NCI-H2081 treated with DMSO at 0.1 percent for 48 hours (cell line): ENCODE measurements around the gene BCAS1.

ENCODE experiments used
- DNase-seq: peaks from one replicate; lab custom pipeline; 2025; lab: John Stamatoyannopoulos, UW

The BCAS1 gene

GRCh38 chr20:53960579-53961272 is 109.7 kb downstream of the BCAS1 start:
- no peak for DNase-seq

GRCh38 chr20:53959911-53960578 is 110.3 kb downstream of the BCAS1 start:
- no peak for DNase-seq

DNA sequence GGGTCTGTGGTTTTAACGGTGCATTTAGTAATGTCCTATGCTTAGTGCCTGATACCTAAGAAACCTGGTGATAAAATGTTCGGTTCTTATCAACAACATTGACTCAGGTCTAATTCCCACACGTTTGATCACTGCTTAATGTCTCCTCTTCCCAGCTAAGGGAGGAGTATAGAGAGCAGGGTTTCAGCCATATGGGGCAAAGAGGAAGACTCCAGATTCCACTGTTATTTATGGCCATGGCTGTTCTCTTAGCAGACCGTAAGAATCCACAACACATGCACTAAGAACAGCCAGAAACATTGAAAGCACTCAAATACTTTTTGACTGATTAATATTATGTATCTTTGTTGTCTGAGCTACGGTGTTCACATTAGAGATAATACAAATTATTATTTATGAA is 112.1 kb downstream of the BCAS1 start:
- no peak for DNase-seq

- no peak for DNase-seq
Observed at GRCh38 chr20:53957451-53958172, 112.8 kb downstream of the BCAS1 start.

DNA sequence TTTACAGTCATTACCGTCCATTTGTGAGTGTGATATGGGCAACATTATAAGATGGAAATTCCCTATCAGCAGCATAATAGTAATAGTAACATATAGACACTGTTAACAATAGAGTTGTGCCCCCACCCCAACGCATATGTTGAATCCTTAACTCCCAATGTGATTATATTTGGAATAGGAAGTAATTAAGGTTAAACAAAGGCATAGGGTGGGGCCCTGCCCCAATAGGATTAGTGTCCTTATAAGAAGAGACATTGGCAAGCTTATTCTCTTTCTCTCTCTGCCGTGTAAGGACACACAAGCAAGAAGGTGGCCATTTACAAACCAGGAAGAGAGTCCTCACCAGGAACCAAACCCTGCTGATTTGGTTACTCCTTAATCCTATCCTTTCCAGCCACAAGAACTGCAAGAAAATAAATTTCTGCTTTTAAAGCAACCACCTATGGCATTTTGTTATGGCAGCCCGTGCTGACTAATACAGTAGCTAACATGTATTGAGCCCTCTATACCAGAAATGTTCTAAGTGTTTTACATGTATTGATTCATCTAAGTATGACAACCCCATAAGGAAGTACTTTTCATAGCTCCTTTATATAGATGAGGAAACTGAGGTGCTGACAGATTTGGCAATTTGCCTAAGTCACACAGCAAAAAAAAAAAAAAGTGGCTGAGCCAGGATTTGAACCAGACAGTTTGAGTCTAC is 114.2 kb downstream of the BCAS1 start:
- DNase-seq: no peak

GRCh38 chr20:53954723-53955658 is 115.4 kb downstream of the BCAS1 start:
- no peak for DNase-seq

GRCh38 chr20:53952528-53953096 is 117.8 kb downstream of the BCAS1 start:
- DNase-seq: no peak

DNA sequence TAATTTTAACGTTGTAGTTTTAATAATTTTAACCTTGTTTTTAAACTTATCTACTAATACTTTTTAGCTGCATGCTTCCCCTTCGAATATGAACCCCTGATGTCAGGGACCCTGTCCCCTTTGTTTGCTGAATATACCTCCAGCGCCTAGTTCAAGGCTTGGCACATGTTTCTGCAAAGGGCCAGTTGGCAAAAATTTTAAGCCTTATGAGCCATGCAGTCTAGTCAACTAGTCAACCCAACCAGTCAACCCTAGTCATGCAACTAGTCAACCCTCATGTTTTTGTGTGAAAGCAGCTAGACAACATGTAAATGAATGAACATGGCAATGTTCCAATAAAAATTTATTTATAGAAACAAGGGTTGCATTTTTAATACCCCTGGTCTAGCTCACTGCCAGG is 119.8 kb downstream of the BCAS1 start:
- no peak for DNase-seq

- DNase-seq: no peak
Observed at GRCh38 chr20:53950031-53950430, 120.4 kb downstream of the BCAS1 start.

- DNase-seq: no peak
Observed at GRCh38 chr20:53949319-53949839, 121.0 kb downstream of the BCAS1 start.

GRCh38 chr20:53948383-53949318 is 121.7 kb downstream of the BCAS1 start:
- no peak for DNase-seq

GRCh38 chr20:53947501-53948195 is 122.7 kb downstream of the BCAS1 start:
- DNase-seq: no peak

DNA sequence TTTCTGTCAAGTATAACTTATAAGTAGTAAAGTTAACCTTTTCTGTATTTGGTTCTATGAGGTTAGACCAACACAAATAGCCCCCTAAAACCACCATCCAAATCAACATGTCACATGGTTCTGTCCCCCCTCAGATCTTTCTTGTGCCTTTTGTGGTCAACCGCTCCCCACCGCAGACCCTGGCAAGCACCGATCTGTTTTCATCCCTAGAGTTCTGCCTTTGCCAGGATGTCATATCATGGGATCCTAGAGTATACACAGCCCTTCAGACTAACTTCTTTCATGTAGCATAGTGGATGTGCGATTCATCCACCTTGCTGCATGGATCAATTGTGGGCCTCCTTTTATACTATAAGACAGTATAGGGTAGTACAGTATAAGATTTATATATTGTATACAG is 124.3 kb downstream of the BCAS1 start:
- DNase-seq: no peak

GRCh38 chr20:53945478-53945877 is 124.9 kb downstream of the BCAS1 start:
- no peak for DNase-seq

DNA sequence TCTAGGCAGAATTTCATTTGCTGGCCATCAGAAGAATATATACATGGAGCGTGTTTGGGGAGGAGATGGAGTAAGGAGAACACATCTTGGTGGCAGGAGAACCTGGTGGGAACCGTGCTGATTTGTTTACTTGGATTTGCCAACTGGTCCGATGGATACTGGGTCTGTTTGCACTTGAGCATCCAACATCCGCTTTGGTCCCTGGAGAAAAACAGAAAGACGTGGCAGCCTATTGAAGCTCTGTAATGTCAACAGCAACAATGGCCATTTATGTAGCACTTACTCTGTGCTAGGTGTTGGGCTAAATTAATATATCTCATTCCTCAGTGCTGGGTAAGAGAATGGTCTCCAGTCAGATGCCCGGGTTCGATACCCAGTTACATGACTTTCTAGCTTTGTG is 125.6 kb downstream of the BCAS1 start:
- no peak for DNase-seq

- no peak for DNase-seq
Observed at GRCh38 chr20:53943522-53944291, 126.7 kb downstream of the BCAS1 start.

DNA sequence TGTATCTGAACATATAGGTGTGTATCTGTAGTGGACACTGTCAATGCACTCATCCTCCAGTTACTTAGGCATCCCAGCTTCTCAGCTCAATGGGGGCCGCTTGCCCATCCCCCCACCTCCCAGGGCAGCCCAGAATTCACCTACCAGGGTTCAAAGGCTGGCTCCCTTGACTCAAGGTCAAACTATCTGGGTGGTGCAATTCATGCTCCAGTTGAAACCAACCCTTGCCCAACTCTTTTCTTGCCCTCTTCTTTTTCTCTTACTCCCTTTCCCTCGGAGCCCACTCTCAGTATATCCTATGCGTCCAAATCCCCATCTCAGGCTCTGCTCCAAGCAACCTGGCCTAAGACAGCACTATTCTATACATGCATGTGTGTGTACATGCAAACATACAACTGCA is 127.4 kb downstream of the BCAS1 start:
- no peak for DNase-seq

- DNase-seq: no peak
Observed at GRCh38 chr20:53942472-53942816, 128.0 kb downstream of the BCAS1 start.
